ENCODE data around the gene CCDC134.

DNA sequence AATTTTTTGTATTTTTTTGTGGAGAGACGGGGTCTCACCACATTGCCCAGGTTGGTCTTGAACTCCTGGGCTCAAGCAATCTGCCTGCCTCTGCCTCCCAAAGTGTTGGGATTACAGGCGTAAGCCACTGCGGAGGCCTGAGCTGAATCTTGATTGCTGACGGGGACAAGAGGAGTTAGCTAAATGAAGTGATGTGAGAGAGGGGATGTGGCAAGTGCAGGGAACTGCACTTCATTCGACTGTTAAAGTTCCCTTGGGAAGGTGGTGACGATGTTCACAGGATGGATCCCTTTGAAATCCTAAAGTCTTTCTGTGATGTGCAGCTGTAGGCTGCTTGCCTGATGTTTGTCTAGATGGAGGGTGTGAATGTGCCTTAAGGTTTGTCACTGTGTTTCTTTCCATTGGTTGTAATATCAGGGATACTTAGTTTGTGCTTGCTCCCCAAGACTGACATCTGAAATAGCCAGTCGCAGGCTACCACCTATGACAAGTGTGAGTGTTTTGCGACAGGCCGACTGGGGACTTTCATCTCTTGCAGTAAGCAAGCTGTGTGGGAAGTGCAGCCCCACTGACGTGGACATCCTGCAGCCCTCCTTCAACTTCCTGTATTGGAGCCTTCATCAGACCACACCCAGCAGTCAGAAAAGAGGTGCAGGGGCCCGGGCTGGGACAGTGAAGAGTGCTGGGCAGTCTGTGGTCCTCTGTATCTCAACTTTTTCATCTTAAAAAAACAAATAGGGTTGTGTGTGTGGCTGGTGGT lies 19.6 kb upstream of the CCDC134 start:
- TF ChIP-seq CTCF (IDR thresholded peaks at IDR 0.05; ENCODE audit: extremely low read depth in 1 of 2, insufficient read depth in 1 of 2, low read depth in 1 of 2, low read length in 2 of 2) (no peak), POLR2A (IDR thresholded peaks at IDR 0.05; ENCODE audit: low read depth, low read length) (no peak), POLR2AphosphoS5 (IDR thresholded peaks at IDR 0.05; ENCODE audit: insufficient read depth, low read depth, low read length) (peak; percentile 28), JUN (IDR thresholded peaks at IDR 0.05; ENCODE audit: borderline replicate concordance, insufficient read depth, insufficient read length, low read depth) (no peak), GATA2 (IDR thresholded peaks at IDR 0.05; ENCODE audit: insufficient read depth, insufficient read length, low read depth, low read length) (no peak), EZH2 (IDR thresholded peaks at IDR 0.05; ENCODE audit: borderline replicate concordance, low read depth, low read length, severe bottlenecking) (no peak), MAX (IDR thresholded peaks at IDR 0.05; ENCODE audit: insufficient read depth, insufficient read length) (no peak), MYC (IDR thresholded peaks at IDR 0.05; ENCODE audit: low read depth, low read length) (no peak)
